Measurements from ENCODE around the gene TCF7L2.

GRCh38 chr10:113015201-113015600, 65.2 kb downstream of the TCF7L2 start:
- TF ChIP-seq CTCF (conservative IDR thresholded peaks at IDR 0.05 in 1 of 2, IDR thresholded peaks at IDR 0.05 in 1 of 2; ENCODE audit: extremely low read depth in 1 of 2, insufficient read depth in 1 of 2, low read depth in 1 of 2, low read length in 2 of 2) (no peak), EZH2 (IDR thresholded peaks at IDR 0.05; ENCODE audit: borderline replicate concordance, low read length) (no peak)

Data from mammary epithelial cell (primary cell).